ENCODE measurements around the gene OSR1.

OSR1 gene

GRCh38 chr2:19337742-19338141 is 20.7 kb downstream of the OSR1 start:
- no peak for ATAC-seq (ENCODE audit: low read depth)
- DNase-seq (ENCODE audit: low spot score): no peak
- no peaks in the 10 kb centered on the region for H3K36me3 ChIP-seq (ENCODE audit: low read depth)
- no peaks in the 10 kb centered on the region for H3K4me1 ChIP-seq (ENCODE audit: insufficient read depth, poor library complexity, severe bottlenecking)
- TF ChIP-seq CTCF (IDR thresholded peaks at IDR 0.05; ENCODE audit: poor library complexity, severe bottlenecking): no peak
- H3K4me3 ChIP-seq (ENCODE audit: severe bottlenecking): no peak overlapping the region
- no peaks in the 10 kb centered on the region for H3K9me3 ChIP-seq (ENCODE audit: severe bottlenecking)
- H3K27me3 ChIP-seq (ENCODE audit: insufficient read depth, poor library complexity, severe bottlenecking): no peaks in the 10 kb centered on the region
- H3K27ac ChIP-seq (ENCODE audit: poor library complexity, severe bottlenecking): no peak overlapping the region

- Histone ChIP-seq H3K27me3 (ENCODE audit: insufficient read depth, poor library complexity, severe bottlenecking) (no peaks in the 10 kb centered on the region), H3K27ac (ENCODE audit: poor library complexity, severe bottlenecking) (no peak overlapping the region), H3K9me3 (ENCODE audit: severe bottlenecking) (no peaks in the 10 kb centered on the region), H3K4me3 (ENCODE audit: severe bottlenecking) (no peak overlapping the region), H3K4me1 (ENCODE audit: insufficient read depth, poor library complexity, severe bottlenecking) (no peaks in the 10 kb centered on the region), H3K36me3 (ENCODE audit: low read depth) (no peaks in the 10 kb centered on the region)
- ATAC-seq (ENCODE audit: low read depth): no peak
- no peak for DNase-seq (ENCODE audit: low spot score)
- no peak for TF ChIP-seq CTCF (IDR thresholded peaks at IDR 0.05; ENCODE audit: poor library complexity, severe bottlenecking)
Measured at GRCh38 chr2:19337202-19337601, 21.2 kb downstream of the OSR1 start.

GRCh38 chr2:19336781-19337180 is 21.6 kb downstream of the OSR1 start:
- Histone ChIP-seq H3K4me3 (ENCODE audit: severe bottlenecking) (no peak overlapping the region), H3K9me3 (ENCODE audit: severe bottlenecking) (no peaks in the 10 kb centered on the region), H3K27me3 (ENCODE audit: insufficient read depth, poor library complexity, severe bottlenecking) (no peaks in the 10 kb centered on the region), H3K4me1 (ENCODE audit: insufficient read depth, poor library complexity, severe bottlenecking) (no peaks in the 10 kb centered on the region), H3K36me3 (ENCODE audit: low read depth) (no peaks in the 10 kb centered on the region), H3K27ac (ENCODE audit: poor library complexity, severe bottlenecking) (no peak overlapping the region)
- ATAC-seq (ENCODE audit: low read depth) (no peak), DNase-seq (ENCODE audit: low spot score) (no peak)
- no peak for TF ChIP-seq CTCF (IDR thresholded peaks at IDR 0.05; ENCODE audit: poor library complexity, severe bottlenecking)

- ATAC-seq (ENCODE audit: low read depth) (no peak), DNase-seq (ENCODE audit: low spot score) (no peak)
- no peaks in the 10 kb centered on the region for H3K36me3 ChIP-seq (ENCODE audit: low read depth)
- no peak for TF ChIP-seq CTCF (IDR thresholded peaks at IDR 0.05; ENCODE audit: poor library complexity, severe bottlenecking)
- no peaks in the 10 kb centered on the region for H3K4me1 ChIP-seq (ENCODE audit: insufficient read depth, poor library complexity, severe bottlenecking)
- no peaks in the 10 kb centered on the region for H3K9me3 ChIP-seq (ENCODE audit: severe bottlenecking)
- no peak overlapping the region for H3K27ac ChIP-seq (ENCODE audit: poor library complexity, severe bottlenecking)
- H3K27me3 ChIP-seq (ENCODE audit: insufficient read depth, poor library complexity, severe bottlenecking): no peaks in the 10 kb centered on the region
- H3K4me3 ChIP-seq (ENCODE audit: severe bottlenecking): no peak overlapping the region
Measured at GRCh38 chr2:19332503-19332902, 25.9 kb downstream of the OSR1 start.

- no peak overlapping the region for H3K27ac ChIP-seq (ENCODE audit: poor library complexity, severe bottlenecking)
- no peaks in the 10 kb centered on the region for H3K4me1 ChIP-seq (ENCODE audit: insufficient read depth, poor library complexity, severe bottlenecking)
- no peak overlapping the region for H3K4me3 ChIP-seq (ENCODE audit: severe bottlenecking)
- no peaks in the 10 kb centered on the region for H3K36me3 ChIP-seq (ENCODE audit: low read depth)
- H3K9me3 ChIP-seq (ENCODE audit: severe bottlenecking): no peaks in the 10 kb centered on the region
- no peak for TF ChIP-seq CTCF (IDR thresholded peaks at IDR 0.05; ENCODE audit: poor library complexity, severe bottlenecking)
- H3K27me3 ChIP-seq (ENCODE audit: insufficient read depth, poor library complexity, severe bottlenecking): no peaks in the 10 kb centered on the region
- ATAC-seq (ENCODE audit: low read depth): no peak
- DNase-seq (ENCODE audit: low spot score): no peak
Measured at GRCh38 chr2:19331450-19331849, 27.0 kb downstream of the OSR1 start.
